ENCODE results near the gene TRPV2.

- TF ChIP-seq CTCF (conservative IDR thresholded peaks at IDR 0.05; ENCODE audit: low read length) (no peak), EZH2phosphoT487 (IDR thresholded peaks at IDR 0.05; ENCODE audit: borderline replicate concordance, low read depth, low read length) (no peak)
Observed at GRCh38 chr17:16430650-16431049, 15.3 kb downstream of the TRPV2 start.

Measured in OCI-LY7 (cell line).